SK-N-SH treated with all-trans-retinoic acid at 6 μM for 48 hours (cell line): ENCODE results near the gene GALNT4.

ENCODE experiments used
- ATAC-seq: fragments of 200-7000 bp; cut with Tn5 transposase; 3 replicates; pipeline ENCODE4 v1.9.1; 2020; ENCODE audit warnings: mild to moderate bottlenecking, moderate library complexity
- ARNTL ChIP-seq: fragments of 450-650 bp; formaldehyde crosslinking; IDR thresholded peaks from 2 replicates; pipeline ENCODE4 v1.5.0; 2020; ENCODE audit warnings: low read depth, mild to moderate bottlenecking, moderate library complexity, borderline replicate concordance
- BACH2 ChIP-seq: fragments of 250-450 bp; sonication (Bioruptor Pico); IDR thresholded peaks from 2 replicates; pipeline ENCODE4 v1.9.0; 2021; ENCODE audit warnings: mild to moderate bottlenecking, borderline replicate concordance
- CSDC2 ChIP-seq: fragments of 250-450 bp; sonication (Bioruptor Pico); IDR thresholded peaks from 2 replicates; pipeline ENCODE4 v1.5.0; 2020; ENCODE audit warnings: mild to moderate bottlenecking, moderate library complexity
- ESRRG ChIP-seq: fragments of 250-450 bp; sonication (Bioruptor Pico); IDR thresholded peaks from 2 replicates; pipeline ENCODE4 v1.6.1; 2021; ENCODE audit warnings: mild to moderate bottlenecking
- OSR1 ChIP-seq: fragments of 250-450 bp; sonication (Bioruptor Pico); IDR thresholded peaks from 2 replicates; pipeline ENCODE4 v1.8.0; 2022; ENCODE audit warnings: moderate library complexity, mild to moderate bottlenecking, inconsistent platforms
- PPARA ChIP-seq: fragments of 250-450 bp; sonication (Bioruptor Pico); IDR thresholded peaks from 2 replicates; pipeline ENCODE4 v1.5.0; 2020; ENCODE audit warnings: mild to moderate bottlenecking, borderline replicate concordance
- RARB ChIP-seq: fragments of 250-450 bp; sonication (Bioruptor Pico); IDR thresholded peaks from 2 replicates; pipeline ENCODE4 v1.8.0; 2021; ENCODE audit warnings: mild to moderate bottlenecking, moderate library complexity
- SNAI2 ChIP-seq: fragments of 250-450 bp; sonication (Bioruptor Pico); IDR thresholded peaks from 2 replicates; pipeline ENCODE4 v1.5.0; 2020; ENCODE audit warnings: mild to moderate bottlenecking, moderate library complexity
- TCF4 ChIP-seq: fragments of 250-450 bp; sonication (Bioruptor Pico); IDR thresholded peaks from 2 replicates; pipeline ENCODE4 v1.8.0; 2021; ENCODE audit warnings: mild to moderate bottlenecking, moderate library complexity, borderline replicate concordance
- ZC3H10 ChIP-seq: fragments of 250-450 bp; sonication (Bioruptor Pico); IDR thresholded peaks from 2 replicates; pipeline ENCODE4 v1.5.1; 2021; ENCODE audit warnings: mild to moderate bottlenecking, moderate library complexity
- ZFP3 ChIP-seq: fragments of 250-450 bp; sonication (Bioruptor Pico); IDR thresholded peaks from 2 replicates; pipeline ENCODE4 v1.5.0; 2020; ENCODE audit warnings: mild to moderate bottlenecking, moderate library complexity
- ZFP30 ChIP-seq: fragments of 450-650 bp; formaldehyde crosslinking; IDR thresholded peaks from 2 replicates; pipeline ENCODE4 v1.5.0; 2022; ENCODE audit warnings: mild to moderate bottlenecking, moderate library complexity
- ZNF565 ChIP-seq: fragments of 450-650 bp; formaldehyde crosslinking; conservative IDR thresholded peaks from 2 replicates; pipeline ENCODE4 v1.5.0; 2020; ENCODE audit warnings: low read depth, mild to moderate bottlenecking, moderate library complexity
- ZNF8 ChIP-seq: fragments of 450-650 bp; formaldehyde crosslinking; IDR thresholded peaks from 2 replicates; pipeline ENCODE4 v1.5.0; 2020; ENCODE audit warnings: mild to moderate bottlenecking, moderate library complexity
- TF ChIP-seq, protein P1 (sequence below): fragments of 250-450 bp; sonication (Bioruptor Pico); IDR thresholded peaks from 2 replicates; pipeline ENCODE4 v1.8.0; 2020; ENCODE audit warnings: mild to moderate bottlenecking, moderate library complexity, borderline replicate concordance
- TF ChIP-seq, protein P2 (sequence below): fragments of 250-450 bp; sonication (Bioruptor Pico); IDR thresholded peaks from 2 replicates; pipeline ENCODE4 v1.8.0; 2021; ENCODE audit warnings: low read depth, mild to moderate bottlenecking, moderate library complexity, borderline replicate concordance
- TF ChIP-seq, protein P3 (sequence below): fragments of 250-450 bp; sonication (Bioruptor Pico); IDR thresholded peaks from 2 replicates; pipeline ENCODE4 v1.5.1; 2021; ENCODE audit warnings: mild to moderate bottlenecking, moderate library complexity
- TF ChIP-seq, protein P4 (sequence below): fragments of 250-450 bp; sonication (Bioruptor Pico); IDR thresholded peaks from 2 replicates; pipeline ENCODE4 v1.5.1; 2020; ENCODE audit warnings: low read depth, mild to moderate bottlenecking, moderate library complexity

Gene GALNT4

DNA sequence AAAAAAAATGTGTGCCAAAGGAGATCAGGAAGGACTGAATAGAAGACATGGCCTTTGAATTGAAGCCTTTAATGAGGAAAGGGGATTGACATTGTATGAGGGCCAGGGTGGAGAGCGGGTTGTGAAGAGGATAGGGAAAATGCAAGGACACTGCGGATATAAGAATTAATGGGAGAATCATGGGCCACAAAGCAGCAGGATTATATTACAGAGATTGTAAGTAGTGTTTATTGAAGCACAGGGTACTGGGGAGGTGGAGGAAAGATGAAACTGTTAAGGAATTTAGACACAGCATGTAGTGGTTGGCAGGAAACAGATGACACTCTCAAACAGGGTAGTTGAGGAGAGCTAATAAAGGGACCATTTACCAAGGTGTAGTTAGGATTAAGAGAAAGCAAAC, 17.6 kb upstream of the GALNT4 start (continued):
- TF ChIP-seq, protein P1, sequence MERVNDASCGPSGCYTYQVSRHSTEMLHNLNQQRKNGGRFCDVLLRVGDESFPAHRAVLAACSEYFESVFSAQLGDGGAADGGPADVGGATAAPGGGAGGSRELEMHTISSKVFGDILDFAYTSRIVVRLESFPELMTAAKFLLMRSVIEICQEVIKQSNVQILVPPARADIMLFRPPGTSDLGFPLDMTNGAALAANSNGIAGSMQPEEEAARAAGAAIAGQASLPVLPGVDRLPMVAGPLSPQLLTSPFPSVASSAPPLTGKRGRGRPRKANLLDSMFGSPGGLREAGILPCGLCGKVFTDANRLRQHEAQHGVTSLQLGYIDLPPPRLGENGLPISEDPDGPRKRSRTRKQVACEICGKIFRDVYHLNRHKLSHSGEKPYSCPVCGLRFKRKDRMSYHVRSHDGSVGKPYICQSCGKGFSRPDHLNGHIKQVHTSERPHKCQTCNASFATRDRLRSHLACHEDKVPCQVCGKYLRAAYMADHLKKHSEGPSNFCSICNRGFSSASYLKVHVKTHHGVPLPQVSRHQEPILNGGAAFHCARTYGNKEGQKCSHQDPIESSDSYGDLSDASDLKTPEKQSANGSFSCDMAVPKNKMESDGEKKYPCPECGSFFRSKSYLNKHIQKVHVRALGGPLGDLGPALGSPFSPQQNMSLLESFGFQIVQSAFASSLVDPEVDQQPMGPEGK = no peak
- TF ChIP-seq, protein P2, sequence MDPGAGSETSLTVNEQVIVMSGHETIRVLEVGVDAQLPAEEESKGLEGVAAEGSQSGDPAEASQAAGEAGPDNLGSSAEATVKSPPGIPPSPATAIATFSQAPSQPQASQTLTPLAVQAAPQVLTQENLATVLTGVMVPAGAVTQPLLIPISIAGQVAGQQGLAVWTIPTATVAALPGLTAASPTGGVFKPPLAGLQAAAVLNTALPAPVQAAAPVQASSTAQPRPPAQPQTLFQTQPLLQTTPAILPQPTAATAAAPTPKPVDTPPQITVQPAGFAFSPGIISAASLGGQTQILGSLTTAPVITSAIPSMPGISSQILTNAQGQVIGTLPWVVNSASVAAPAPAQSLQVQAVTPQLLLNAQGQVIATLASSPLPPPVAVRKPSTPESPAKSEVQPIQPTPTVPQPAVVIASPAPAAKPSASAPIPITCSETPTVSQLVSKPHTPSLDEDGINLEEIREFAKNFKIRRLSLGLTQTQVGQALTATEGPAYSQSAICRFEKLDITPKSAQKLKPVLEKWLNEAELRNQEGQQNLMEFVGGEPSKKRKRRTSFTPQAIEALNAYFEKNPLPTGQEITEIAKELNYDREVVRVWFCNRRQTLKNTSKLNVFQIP (CRISPR knock-in tag) = no peak
- TF ChIP-seq SNAI2 (CRISPR knock-in tag) (no peak), ZFP30 (CRISPR knock-in tag) (no peak)
- TF ChIP-seq, protein P3, sequence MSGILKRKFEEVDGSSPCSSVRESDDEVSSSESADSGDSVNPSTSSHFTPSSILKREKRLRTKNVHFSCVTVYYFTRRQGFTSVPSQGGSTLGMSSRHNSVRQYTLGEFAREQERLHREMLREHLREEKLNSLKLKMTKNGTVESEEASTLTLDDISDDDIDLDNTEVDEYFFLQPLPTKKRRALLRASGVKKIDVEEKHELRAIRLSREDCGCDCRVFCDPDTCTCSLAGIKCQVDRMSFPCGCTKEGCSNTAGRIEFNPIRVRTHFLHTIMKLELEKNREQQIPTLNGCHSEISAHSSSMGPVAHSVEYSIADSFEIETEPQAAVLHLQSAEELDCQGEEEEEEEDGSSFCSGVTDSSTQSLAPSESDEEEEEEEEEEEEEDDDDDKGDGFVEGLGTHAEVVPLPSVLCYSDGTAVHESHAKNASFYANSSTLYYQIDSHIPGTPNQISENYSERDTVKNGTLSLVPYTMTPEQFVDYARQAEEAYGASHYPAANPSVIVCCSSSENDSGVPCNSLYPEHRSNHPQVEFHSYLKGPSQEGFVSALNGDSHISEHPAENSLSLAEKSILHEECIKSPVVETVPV = no peak

DNA sequence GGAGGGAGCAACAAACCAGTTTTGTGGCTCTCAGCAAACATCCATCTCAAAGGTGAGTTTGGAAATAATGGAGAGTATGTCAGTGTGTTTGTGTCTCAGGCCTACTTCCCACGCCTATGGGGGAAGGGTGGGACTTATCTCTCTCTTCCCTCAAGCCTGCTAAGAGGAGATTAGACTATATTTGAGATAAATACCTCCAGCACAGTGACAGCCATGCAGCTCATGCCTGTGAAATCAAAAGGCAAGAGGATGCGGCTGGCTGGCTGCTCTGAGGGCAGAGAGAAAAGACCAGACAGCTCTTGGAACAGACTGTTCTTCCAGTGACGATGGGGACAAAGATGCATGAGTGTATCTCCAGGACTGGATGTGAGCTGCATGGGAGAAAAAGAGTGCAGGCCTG, 16.0 kb upstream of the GALNT4 start:
- ATAC-seq = no peak

DNA sequence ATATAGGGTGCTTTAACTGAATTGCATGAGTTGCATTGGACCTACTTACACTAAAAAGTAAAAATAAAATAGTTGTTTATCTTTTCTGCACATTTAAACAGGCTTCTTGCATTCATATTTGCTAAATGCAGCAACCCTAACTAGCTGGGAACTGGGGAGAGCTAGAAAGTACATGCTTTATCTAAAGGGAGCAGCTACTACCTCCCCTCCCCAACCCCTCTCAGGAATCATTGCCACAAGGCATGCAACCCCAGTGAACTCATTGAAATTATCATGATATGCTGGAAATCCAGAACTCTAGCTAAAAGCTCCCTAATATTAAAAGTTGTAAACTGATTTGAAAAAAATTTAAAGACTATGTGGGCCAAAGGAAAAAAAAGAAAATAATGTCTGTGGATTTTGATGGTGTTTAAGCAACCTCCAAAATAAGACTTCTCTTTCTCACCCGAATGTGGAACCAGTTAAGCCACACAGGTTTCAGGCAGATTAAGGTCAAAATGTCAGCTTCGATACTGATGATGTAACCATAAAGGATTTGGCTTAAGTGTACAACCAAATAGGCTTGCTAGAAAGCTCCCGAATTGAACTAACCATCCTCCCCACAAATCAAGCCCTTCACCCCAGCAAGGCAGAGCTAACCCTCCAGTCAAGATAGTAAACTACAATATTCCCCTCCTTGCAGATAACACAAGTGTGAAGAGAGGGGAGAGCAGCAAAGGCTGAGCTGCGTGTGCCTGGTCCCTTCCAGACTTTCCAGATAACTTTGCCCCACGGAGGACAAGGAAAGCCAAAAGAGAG, 15.0 kb upstream of the GALNT4 start:
- ATAC-seq = no peak
- TF ChIP-seq ARNTL (CRISPR knock-in tag) (no peak), ESRRG (CRISPR knock-in tag) (no peak), ZFP3 (CRISPR knock-in tag) (no peak), RARB (CRISPR knock-in tag) (no peak), CSDC2 (CRISPR knock-in tag) (no peak), SNAI2 (CRISPR knock-in tag) (no peak), ZNF565 (no peak), BACH2 (CRISPR knock-in tag) (no peak), ZC3H10 (CRISPR knock-in tag) (no peak), TCF4 (CRISPR knock-in tag) (no peak), ZNF8 (no peak)
- TF ChIP-seq, protein P4, sequence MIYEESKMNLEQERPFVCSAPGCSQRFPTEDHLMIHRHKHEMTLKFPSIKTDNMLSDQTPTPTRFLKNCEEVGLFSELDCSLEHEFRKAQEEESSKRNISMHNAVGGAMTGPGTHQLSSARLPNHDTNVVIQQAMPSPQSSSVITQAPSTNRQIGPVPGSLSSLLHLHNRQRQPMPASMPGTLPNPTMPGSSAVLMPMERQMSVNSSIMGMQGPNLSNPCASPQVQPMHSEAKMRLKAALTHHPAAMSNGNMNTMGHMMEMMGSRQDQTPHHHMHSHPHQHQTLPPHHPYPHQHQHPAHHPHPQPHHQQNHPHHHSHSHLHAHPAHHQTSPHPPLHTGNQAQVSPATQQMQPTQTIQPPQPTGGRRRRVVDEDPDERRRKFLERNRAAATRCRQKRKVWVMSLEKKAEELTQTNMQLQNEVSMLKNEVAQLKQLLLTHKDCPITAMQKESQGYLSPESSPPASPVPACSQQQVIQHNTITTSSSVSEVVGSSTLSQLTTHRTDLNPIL (CRISPR knock-in tag) = no peak
- TF ChIP-seq, protein P1 = no peak

More for the DNA sequence above, 16.0 kb upstream of the GALNT4 start:
- TF ChIP-seq TCF4 (CRISPR knock-in tag) = no peak
- TF ChIP-seq CSDC2 (CRISPR knock-in tag) = no peak
- no peak for TF ChIP-seq RARB (CRISPR knock-in tag)
- TF ChIP-seq ZFP30 (CRISPR knock-in tag) = no peak
- TF ChIP-seq, protein P3 = no peak
- no peak for TF ChIP-seq PPARA (CRISPR knock-in tag)
- no peak for TF ChIP-seq ESRRG (CRISPR knock-in tag)
- TF ChIP-seq, protein P1 = no peak
- TF ChIP-seq OSR1 = no peak
- no peak for TF ChIP-seq ZNF565
- TF ChIP-seq ARNTL (CRISPR knock-in tag) = no peak
